ENCODE data around the gene HHAT. TPM values are rescaled to one million over a fixed set of nuclear protein-coding genes. Genes with fewer than 3 reads are reported as not detected.
A peak's percentile ranks its signal among the peaks of the same experiment; 100 is the strongest.

Gene HHAT
- total RNA-seq, 4 donors from 2014 or later: 0.31 to 0.33 (median 0.33) TPM; not detected in 1

GRCh38 chr1:210340841-210341240 is 12.1 kb downstream of the HHAT start:
- H3K4me1 ChIP-seq: no peaks in the 10 kb centered on the region
- H3K27me3 ChIP-seq: no peaks in the 10 kb centered on the region
- in situ Hi-C loops (cut with MboI; ENCODE audit: low sequenced_read_pairs in 4 of 4): no loop called here
- DNase-seq (no peak), ATAC-seq (no peak)
- no peaks in the 10 kb centered on the region for H3K9me3 ChIP-seq
- TF ChIP-seq CTCF (IDR thresholded peaks at IDR 0.05 in 4 of 5, conservative IDR thresholded peaks at IDR 0.05 in 1 of 5) (no peak), POLR2A (IDR thresholded peaks at IDR 0.05) (no peak)
- H3K4me3 ChIP-seq: no peak overlapping the region
- no peaks in the 10 kb centered on the region for H3K36me3 ChIP-seq
- intact Hi-C loops (cut with DNase I; ENCODE audit: low total_unique reads): no loop called here
- H3K27ac ChIP-seq: no peak overlapping the region

GRCh38 chr1:210342986-210343780 is 14.5 kb downstream of the HHAT start:
- Histone ChIP-seq H3K4me3 (peak overlapping the region; percentile 20 to 41 (median 27)), H3K27me3 (no peaks in the 10 kb centered on the region), H3K9me3 (no peaks in the 10 kb centered on the region), H3K4me1 (no peaks in the 10 kb centered on the region), H3K27ac (no peak overlapping the region), H3K36me3 (no peaks in the 10 kb centered on the region)
- intact Hi-C loops (cut with DNase I; ENCODE audit: low total_unique reads) (no loop called here), in situ Hi-C loops (cut with MboI; ENCODE audit: low sequenced_read_pairs in 4 of 4) (no loop called here)
- TF ChIP-seq CTCF (IDR thresholded peaks at IDR 0.05 in 4 of 5, conservative IDR thresholded peaks at IDR 0.05 in 1 of 5): no peak
- TF ChIP-seq POLR2A (IDR thresholded peaks at IDR 0.05): no peak
- DNase-seq (no peak), ATAC-seq (no peak)

- no peak for TF ChIP-seq POLR2A (IDR thresholded peaks at IDR 0.05)
- TF ChIP-seq CTCF (IDR thresholded peaks at IDR 0.05 in 4 of 5, conservative IDR thresholded peaks at IDR 0.05 in 1 of 5): no peak
- Histone ChIP-seq H3K36me3 (no peaks in the 10 kb centered on the region), H3K27ac (no peak overlapping the region), H3K9me3 (no peaks in the 10 kb centered on the region), H3K27me3 (no peaks in the 10 kb centered on the region), H3K4me3 (no peak overlapping the region), H3K4me1 (no peaks in the 10 kb centered on the region)
- intact Hi-C loops (cut with DNase I; ENCODE audit: low total_unique reads): no loop called here
- in situ Hi-C loops (cut with MboI; ENCODE audit: low sequenced_read_pairs in 4 of 4): no loop called here
- no peak for DNase-seq
- ATAC-seq: no peak
Observed at GRCh38 chr1:210344706-210345105, 16.0 kb downstream of the HHAT start.

GRCh38 chr1:210347112-210347511 is 18.4 kb downstream of the HHAT start:
- in situ Hi-C loops (cut with MboI; ENCODE audit: low sequenced_read_pairs in 4 of 4) (no loop called here), intact Hi-C loops (cut with DNase I; ENCODE audit: low total_unique reads) (no loop called here)
- no peak for ATAC-seq
- DNase-seq: no peak
- H3K36me3 ChIP-seq: no peaks in the 10 kb centered on the region
- no peaks in the 10 kb centered on the region for H3K4me1 ChIP-seq
- no peaks in the 10 kb centered on the region for H3K9me3 ChIP-seq
- no peaks in the 10 kb centered on the region for H3K27me3 ChIP-seq
- no peak overlapping the region for H3K4me3 ChIP-seq
- no peak overlapping the region for H3K27ac ChIP-seq
- TF ChIP-seq CTCF (IDR thresholded peaks at IDR 0.05 in 4 of 5, conservative IDR thresholded peaks at IDR 0.05 in 1 of 5) (no peak), POLR2A (IDR thresholded peaks at IDR 0.05) (no peak)

Measured in gastrocnemius medialis (tissue), 4 donors.